CD4-positive, alpha-beta T cell treated with Interleukin-12 subunit alpha and Interleukin-12 subunit beta, for 1 hour (primary cell): ENCODE measurements around the gene GOLGA2.
"Not testable (repeated sequence)": the region's sequence is repeated elsewhere in the genome, so short reads cannot be mapped to it uniquely, and the experiment has no call there.

Experiments used
- DNase-seq: peaks from one replicate; pipeline ENCODE4 v3.0.0-alpha.2; 2020

Gene GOLGA2

DNA sequence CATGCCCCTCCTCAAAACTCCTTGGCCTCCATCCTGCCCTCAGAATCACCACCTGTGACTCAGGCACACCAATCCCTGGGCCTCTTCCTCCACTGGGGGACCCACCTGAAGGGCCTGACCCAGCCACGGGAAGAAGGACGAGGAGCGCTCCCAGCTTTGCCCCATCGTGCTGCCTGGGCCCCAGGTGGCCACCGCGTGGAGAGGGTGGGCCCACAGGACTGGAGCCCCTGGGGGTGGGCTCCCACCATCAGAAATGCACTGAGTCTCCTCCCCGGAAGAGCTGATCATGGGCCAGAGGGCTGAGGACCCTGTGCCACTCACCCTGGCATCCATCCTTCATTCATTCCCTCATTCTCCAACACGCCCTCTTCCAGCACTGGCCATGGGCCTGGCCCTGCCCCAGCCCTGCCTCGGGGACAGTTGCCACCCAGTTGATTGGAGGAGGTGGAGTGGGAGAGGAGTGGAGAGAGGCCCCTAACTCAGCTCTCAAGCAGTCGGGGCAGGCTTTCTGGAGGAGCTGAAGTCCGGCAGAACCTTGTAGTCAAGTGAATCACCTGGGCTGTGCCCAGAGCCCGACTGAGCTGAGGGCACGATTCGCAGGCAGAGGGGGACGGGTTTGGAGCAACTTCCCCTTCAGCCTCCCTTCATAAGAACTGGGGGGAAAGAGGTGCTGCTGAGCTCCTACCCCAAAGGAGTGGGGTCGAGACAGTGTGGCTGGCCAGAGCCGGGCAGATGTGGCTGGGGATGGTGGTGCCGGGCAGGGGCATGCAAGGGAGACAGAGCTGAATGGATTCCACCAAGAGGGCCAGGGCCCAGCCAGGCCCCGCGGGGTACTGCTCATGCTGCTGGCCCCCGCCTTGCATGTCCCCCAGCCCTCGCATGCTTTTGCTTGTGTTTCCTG, 43.0 kb downstream of the GOLGA2 start:
- no peak for DNase-seq

- DNase-seq, result no peak
Measured at GRCh38 chr9:128231638-128232527, 43.9 kb downstream of the GOLGA2 start.

DNA sequence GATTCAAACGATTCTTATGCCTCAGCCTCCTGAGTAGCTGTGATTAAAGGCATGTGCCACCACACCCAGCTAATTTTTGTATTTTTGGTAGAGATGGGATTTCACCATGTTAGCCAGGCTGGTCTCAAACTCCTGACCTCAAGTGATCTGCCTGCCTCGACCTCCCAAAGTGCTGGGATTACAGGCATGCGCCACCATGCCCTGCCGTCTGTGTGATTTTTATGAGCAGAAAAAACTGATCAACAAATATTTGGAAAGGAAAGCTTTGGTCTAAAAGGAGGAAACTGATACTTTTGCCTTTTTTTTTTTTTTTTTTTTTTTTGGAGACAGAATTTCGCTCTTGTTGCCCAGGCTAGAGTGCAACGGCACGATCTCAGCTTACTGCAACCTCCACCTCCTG, 44.9 kb downstream of the GOLGA2 start:
- DNase-seq, result not testable (repeated sequence)

- no peak for DNase-seq
Measured at GRCh38 chr9:128226412-128226801, 49.4 kb downstream of the GOLGA2 start.

DNA sequence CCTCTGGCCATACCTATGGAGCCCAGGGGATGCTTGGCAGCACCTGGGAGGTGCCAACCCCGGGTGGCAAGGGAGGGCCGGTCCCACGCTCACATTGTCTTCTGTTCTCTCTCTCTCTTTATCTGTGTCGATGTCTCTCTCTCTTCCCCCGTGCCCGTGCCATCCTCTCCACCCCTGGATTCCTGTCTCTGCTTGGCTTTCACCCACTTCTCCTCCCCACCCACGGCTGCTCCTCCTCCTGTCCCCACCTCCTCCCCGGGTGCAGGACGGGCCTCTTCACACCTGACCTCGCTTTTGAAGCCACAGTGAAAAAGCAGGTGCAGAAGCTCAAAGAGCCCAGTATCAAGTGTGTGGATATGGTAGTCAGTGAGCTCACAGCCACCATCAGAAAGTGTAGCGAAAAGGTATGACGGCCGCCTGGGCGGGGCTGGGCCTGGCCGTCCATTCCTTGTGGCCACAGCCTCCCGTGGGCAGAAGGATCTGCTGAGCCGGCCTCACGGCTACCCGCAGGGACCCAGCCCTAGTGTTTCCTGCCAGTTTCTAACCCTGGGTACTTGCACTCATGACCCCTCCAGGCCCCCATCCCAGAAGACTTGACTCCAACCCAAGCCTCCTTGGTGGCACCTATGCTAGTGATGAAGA, 49.9 kb downstream of the GOLGA2 start:
- no peak for DNase-seq

- DNase-seq, result no peak
Measured at GRCh38 chr9:128224877-128225276, 50.9 kb downstream of the GOLGA2 start.

DNA sequence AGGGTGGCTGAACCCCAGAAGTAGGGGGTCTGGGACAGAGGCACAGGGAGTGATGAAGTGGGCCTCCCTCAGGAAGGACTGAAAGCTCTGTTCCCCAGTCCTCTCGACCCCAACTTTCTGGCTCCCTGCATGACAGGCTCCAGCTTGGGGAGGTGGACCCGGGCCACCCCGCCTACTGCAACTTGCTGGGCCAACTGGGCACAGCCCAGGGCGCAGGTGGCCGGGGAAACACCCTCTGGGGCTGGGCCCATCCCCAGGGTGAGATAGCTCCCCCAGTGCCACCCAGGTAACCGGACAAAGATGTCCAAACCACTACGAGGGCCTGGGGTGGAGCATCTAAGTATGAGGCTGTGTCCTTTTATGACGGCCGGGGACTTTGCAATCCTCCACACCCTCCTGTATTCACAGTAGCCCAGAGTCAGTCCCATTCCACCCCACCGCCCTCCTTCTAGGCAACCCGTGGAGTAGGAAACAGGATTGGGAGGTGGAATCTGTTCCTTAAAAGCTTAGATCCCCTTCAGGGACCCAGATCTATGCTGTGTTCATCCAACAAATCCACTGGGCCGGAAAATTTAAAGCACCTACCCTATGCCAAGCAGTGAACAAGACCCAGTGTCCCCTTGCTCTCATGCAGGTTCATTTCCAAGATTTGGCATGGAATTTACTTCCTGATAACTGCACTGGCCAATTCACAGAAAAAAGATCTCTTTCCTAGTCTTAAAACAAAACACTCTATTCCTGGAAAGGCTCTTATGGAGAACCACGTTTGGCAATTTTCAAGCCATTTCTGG, 52.7 kb downstream of the GOLGA2 start:
- DNase-seq, result no peak

GRCh38 chr9:128222026-128222425, 53.8 kb downstream of the GOLGA2 start:
- DNase-seq, result no peak

- DNase-seq, result no peak
Measured at GRCh38 chr9:128219831-128220230, 56.0 kb downstream of the GOLGA2 start.

DNA sequence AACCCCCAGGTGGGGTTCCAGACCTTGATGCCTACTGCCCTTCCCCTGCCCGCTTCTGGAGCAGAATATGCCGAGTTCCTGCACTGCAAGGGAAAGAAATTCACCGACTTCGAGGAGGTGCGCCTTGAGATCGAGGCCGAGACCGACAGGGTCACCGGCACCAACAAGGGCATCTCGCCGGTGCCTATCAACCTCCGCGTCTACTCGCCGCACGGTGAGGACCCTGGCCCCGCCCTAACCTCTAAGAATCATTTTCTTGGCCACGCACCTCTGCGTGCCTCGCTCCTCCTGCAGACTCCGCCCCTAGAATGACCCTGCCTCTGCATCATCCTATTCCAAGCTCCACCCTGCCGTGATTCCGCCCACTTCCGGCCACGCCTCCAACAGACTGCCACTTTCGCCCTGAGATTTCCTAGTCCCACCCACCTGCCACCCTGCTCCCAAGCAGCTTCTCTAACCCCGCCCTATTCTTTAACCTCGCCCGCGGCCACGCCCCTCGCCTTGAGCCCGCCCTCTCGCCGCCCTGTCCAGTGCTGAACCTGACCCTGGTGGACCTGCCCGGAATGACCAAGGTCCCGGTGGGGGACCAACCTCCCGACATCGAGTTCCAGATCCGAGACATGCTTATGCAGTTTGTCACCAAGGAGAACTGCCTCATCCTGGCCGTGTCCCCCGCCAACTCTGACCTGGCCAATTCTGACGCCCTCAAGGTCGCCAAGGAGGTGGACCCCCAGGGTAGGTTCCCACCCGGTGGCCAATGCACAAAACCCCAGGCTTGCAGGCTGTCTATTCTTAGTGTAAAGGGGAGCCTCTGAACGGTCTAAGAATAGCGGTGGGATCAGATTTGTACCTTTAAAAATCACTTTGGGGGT, 57.1 kb downstream of the GOLGA2 start:
- DNase-seq, result peak; percentile 96

- no peak for DNase-seq
Measured at GRCh38 chr9:128218172-128218517, 57.7 kb downstream of the GOLGA2 start.

DNA sequence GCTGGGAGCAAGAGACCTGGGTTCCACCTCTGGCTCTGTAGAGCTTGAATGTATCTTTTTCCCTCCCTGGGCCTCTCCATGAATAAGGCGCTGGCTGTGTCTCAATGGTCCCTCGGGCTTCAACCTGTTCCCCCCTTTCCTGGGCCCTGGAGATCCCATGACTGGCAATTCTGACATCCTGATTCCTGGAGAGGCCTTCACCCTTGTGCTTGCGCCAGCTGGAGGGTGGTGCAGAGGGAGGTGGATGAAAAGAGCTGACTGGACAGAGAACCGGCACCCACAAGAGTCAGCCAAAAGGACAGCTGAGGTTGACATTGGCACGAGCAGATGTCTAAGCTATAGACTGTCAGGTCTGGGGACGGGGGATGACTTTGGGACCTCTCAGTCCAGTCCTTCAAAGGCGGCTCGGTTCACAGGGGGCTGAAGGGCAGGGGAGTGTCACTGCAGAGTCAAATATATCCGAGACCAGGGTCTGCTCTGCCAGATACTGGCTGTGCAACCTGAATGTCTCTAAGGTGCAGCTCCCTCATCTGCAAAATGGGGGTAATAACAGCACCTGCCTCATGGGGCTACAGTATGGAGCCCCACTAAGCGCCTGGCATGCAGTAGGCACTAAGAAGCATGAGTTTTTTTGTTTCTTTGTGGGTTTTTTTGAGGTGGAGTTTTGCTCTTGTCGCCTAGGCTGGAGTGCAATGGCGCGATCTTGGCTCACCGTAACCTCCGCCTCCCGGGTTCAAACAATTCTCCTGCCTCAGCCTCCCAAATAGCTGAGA, 58.8 kb downstream of the GOLGA2 start:
- no peak for DNase-seq

DNA sequence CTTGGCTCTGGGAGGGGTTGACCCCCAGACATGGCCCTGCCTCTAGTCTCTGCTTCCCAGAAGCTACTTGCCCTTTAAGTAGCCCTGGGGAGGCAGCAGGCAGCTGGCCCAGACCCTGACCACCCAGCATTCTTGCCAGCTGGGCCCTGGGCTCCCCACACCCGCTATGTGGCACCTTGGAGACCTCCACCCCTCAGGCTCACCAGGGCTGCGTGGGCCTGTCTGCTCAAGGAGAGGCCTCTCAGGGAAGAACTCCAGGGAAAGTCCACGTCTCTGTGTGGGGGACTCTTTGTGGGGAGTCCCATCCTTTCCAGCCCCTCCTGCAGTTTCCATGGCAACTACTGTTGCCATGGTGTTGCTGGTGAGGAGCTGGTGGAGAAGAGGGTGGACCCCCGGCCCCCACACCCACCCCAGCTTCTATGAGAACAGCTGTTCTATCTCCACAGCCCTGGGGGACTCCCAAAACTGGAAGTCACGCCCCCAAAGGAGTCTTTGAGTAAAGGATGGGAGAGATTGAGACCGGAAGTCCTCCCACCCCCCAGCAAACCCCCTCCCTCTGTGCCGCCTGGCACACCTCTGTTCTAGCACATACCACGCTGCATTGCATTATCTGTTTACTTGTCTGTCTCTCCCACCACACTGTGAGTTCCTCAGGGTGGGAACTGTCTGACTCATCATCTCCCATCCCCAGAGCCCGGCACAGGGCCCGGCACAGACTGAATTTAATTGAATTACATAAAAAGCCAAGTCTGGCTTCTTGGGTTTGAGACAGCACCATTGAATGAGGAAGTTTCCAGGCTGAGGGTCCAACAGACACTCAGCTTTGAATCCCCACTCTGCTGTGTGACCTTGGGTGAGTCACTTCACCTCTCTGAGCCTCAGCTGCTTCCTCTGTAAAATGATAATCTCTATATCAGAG, 60.1 kb downstream of the GOLGA2 start:
- no peak for DNase-seq

DNA sequence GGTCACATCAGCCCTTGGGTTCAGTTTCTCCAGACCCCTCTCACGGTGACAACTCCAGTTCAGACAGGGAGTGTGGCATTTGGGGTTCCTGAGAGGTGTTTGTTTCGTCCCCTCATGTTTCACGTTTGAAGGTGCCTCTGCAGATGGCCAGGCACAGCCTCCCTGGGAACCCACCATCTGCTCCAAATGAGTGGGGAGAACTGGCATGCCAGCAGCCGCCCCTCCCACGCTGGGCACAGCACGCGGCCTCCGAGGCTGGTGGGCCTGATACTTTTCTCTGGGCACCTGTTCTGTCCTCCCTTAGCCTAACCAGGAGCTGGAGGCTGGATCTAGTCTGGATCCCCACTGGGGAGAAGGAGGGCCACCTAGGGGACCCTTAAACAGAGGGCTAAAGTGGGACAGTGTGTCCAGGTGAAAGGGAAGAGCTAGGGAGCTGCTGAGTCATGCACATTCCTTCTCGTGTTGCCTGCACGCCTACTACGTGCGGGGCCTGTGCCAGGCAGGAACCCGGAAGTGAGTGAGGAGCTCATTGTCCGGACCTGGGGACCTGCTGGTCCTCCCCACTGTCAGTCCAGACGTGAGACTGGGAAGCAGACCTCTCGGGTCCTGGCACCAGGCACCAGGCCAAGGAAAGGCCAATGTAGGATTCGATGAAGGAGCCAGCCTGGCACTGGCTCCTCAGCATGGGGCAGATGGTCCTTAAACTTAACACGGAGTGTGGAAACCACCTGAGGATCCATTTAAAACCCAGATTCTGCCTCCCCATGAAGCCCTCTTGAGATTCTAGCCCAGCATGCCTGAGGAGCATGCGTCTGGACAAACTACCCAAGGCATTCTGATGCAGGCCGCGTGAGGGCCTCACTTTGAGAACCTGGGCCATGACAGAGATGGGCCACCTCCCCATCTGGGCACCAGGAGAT, 61.0 kb downstream of the GOLGA2 start:
- DNase-seq, result no peak

- DNase-seq, result no peak
Measured at GRCh38 chr9:128213746-128214497, 61.9 kb downstream of the GOLGA2 start.

DNA sequence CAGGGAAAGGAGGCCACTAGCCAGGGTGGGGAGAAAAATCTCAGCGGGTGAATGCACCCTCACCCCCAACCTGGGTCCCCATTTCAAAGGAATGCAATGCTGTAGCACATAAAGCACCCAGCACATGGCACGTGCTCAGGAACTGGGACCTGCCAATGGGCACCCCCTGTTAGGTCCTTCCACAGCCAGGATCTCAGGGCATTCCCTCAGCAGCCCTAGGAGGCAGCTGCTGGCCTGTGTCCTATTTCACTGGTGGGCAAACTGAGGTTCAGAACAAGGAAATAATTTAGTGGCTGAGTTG, 63.9 kb downstream of the GOLGA2 start:
- DNase-seq, result no peak

DNA sequence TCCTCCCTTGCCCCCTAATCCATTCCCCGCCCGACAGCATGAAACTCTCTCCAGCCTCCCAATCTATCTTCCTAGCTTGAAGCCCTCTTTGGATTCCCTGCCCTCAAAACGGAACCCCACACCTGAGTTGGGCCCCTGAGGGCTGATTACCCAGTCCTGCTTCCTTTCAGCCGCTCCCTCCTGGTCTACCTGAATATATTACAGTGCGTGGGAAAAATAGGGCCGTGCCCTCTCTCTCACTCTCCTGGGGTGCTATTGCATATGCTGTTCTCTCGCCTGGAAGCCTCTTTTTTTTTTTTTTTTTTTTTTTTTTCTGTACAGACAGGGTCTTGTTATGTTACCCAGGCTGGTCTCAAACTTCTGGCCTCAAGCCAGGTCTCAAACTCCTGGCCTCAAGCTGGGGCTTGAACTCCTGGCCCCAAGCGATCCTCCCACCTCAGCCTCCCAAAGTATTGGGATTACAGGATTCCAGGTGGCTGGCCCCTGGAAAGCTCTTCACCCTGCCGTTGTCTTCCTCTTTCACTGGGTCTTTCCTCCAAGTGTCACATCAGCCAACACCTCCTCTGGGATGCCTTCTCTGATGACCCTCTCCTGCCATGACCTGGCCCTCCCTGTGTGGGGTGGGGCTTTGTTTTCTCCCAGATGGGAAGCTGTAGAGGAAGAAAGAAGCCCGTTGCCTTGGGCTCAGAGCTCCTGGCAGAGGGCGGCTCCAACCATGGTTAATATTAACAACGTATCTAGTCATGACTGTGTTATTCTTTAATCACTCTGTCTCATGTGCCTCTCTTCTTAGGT, 64.4 kb downstream of the GOLGA2 start:
- no peak for DNase-seq
